Transverse colon (tissue), 4 donors: Measurements from ENCODE around the gene DLST. TPM values are rescaled to one million over a fixed set of nuclear protein-coding genes. Genes with fewer than 3 reads are reported as not detected.

Experiments
- DNase-seq: peaks from one replicate; pipeline ENCODE4 v3.0.0-alpha.2; 2019
- H3K27ac ChIP-seq, 4 donors: fragments of 200-600 bp; sonication (generic); 2 replicates each; pipeline ENCODE4 v1.5.1; 2016 to 2018; ENCODE audit warnings: inconsistent platforms in 4 of 4
- H3K27me3 ChIP-seq: fragments of 200-600 bp; sonication (generic); 2 replicates; pipeline ENCODE4 v1.5.1; 2017; ENCODE audit warnings: inconsistent platforms
- H3K36me3 ChIP-seq, 4 donors: fragments of 200-600 bp; sonication (generic); 2 replicates each; pipeline ENCODE4 v1.5.1; 2017 to 2019; ENCODE audit warnings: inconsistent platforms in 4 of 4
- H3K4me1 ChIP-seq, 4 donors: fragments of 200-600 bp; sonication (generic); 2 replicates each; pipeline ENCODE4 v1.5.1; 2017 to 2020; ENCODE audit warnings: inconsistent platforms in 4 of 4
- H3K4me3 ChIP-seq, 4 donors: fragments of 200-600 bp; sonication (generic); 1 replicate in 1 of 4; 2 replicates in 3 of 4; pipeline versions ENCODE4 v1.5.1 to v1.6.1; 2017 to 2019; ENCODE audit warnings: inconsistent platforms in 4 of 4
- H3K9me3 ChIP-seq, 2 donors: fragments of 200-600 bp; sonication (generic); 2 replicates each; pipeline ENCODE4 v1.5.1; 2017 to 2019; ENCODE audit warnings: inconsistent platforms in 2 of 2
- EP300 ChIP-seq: sonication (generic); formaldehyde crosslinking; IDR thresholded peaks from one replicate; pipeline ENCODE4 v1.6.1; 2017; ENCODE audit warnings: antibody characterized with exemption, low read depth
- POLR2A ChIP-seq: fragments of 450-650 bp; IDR thresholded peaks from one replicate; pipeline ENCODE4 v1.6.1; 2016; ENCODE audit warnings: antibody characterized with exemption, mild to moderate bottlenecking, moderate library complexity
- POLR2AphosphoS5 ChIP-seq, 3 donors: sonication (generic); formaldehyde crosslinking; IDR thresholded peaks; one replicate each; pipeline ENCODE4 v1.6.1; 2016; ENCODE audit warnings: antibody characterized with exemption in 3 of 3
- WGBS, 2 donors: methylation state at CpG; one replicate each; pipeline ENCODE4 v1.1.5; 2018; ENCODE audit warnings: low coverage in 1 of 2; 5-methylcytosine and 5-hydroxymethylcytosine counted together
- in situ Hi-C, 4 donors: fragments of 200-750 bp; cut with MboI; loops; one replicate each; pipeline versions ENCODE4 v1.15.0 to v1.15.1; 2017; ENCODE audit warnings: low sequenced_read_pairs in 3 of 4, low pct_ligation_motif_present in 1 of 4, low pct_unique_long_range_greater_than_20kb in 1 of 4
- intact Hi-C: fragments of 100-400 bp; cut with DNase I; formaldehyde crosslinking; loops from one replicate; pipeline ENCODE4 v1.15.1; 2023; ENCODE audit warnings: low total_unique reads
- total RNA-seq, 4 donors: library from RNA; depleted of rRNA; stranded (reverse); fragments of >200 nt; gene quantifications; one replicate each; pipeline ENCODE4 v1.1.0, GENCODE V29; 2016
- TF ChIP-seq, protein P1 (sequence below), 5 experiments: fragments of 200-600 bp in 3 of 5; fragments of 450-650 bp in 2 of 5; sonication (generic) in 3 of 5; IDR thresholded peaks; 1 replicate in 2 of 5; 2 replicates in 3 of 5; pipeline ENCODE4 v1.5.1; 2016 to 2017; ENCODE audit warnings: antibody characterized with exemption in 5 of 5, inconsistent platforms in 3 of 5, mild to moderate bottlenecking in 2 of 5, moderate library complexity in 1 of 5

The DLST gene
- total RNA-seq, 4 donors from 2014 or later, result 65.1 to 135 (median 103) TPM

DNA sequence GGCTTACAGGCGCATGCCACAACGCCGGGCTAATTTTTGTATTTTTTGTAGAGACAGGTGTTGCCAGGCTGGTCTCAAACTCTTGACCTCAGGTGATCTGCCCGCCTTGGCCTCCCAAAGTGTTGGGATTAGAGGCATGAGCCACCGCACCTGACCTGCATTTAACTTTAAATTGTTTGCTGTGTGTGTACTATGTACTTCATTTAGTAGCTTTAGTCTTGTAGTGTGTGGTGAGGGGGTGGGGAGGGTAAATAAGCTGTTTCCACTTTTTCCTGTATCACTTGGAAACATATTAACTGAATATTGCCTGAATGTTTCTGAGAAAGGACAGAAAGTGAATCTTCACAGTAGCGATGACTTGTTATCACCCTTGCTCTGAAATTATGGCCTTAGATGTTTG lies 8.5 kb downstream of the DLST start:
- no peaks in the 10 kb centered on the region for H3K9me3 ChIP-seq
- DNase-seq, result no peak
- no peak overlapping the region for H3K27ac ChIP-seq
- H3K36me3 ChIP-seq, result peaks cover 0 to 64% (median 26%) of the 10 kb centered on the region in 4 donors
- H3K4me1 ChIP-seq, result peaks cover 0 to 47% (median 27%) of the 10 kb centered on the region in 4 donors
- no peak overlapping the region for H3K4me3 ChIP-seq
- WGBS, 2 donors, result 98 to 100% methylated on average over 2 to 6 of the region's 6 CpGs
- TF ChIP-seq POLR2AphosphoS5 (IDR thresholded peaks at IDR 0.05), result no peak
- TF ChIP-seq POLR2A, result no peak
- TF ChIP-seq, protein P1, sequence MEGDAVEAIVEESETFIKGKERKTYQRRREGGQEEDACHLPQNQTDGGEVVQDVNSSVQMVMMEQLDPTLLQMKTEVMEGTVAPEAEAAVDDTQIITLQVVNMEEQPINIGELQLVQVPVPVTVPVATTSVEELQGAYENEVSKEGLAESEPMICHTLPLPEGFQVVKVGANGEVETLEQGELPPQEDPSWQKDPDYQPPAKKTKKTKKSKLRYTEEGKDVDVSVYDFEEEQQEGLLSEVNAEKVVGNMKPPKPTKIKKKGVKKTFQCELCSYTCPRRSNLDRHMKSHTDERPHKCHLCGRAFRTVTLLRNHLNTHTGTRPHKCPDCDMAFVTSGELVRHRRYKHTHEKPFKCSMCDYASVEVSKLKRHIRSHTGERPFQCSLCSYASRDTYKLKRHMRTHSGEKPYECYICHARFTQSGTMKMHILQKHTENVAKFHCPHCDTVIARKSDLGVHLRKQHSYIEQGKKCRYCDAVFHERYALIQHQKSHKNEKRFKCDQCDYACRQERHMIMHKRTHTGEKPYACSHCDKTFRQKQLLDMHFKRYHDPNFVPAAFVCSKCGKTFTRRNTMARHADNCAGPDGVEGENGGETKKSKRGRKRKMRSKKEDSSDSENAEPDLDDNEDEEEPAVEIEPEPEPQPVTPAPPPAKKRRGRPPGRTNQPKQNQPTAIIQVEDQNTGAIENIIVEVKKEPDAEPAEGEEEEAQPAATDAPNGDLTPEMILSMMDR (IDR thresholded peaks at IDR 0.05), result no peak
- no peak for TF ChIP-seq EP300
- in situ Hi-C loops (no loop called here), intact Hi-C loops (no loop called here)
- H3K27me3 ChIP-seq, result no peaks in the 10 kb centered on the region

DNA sequence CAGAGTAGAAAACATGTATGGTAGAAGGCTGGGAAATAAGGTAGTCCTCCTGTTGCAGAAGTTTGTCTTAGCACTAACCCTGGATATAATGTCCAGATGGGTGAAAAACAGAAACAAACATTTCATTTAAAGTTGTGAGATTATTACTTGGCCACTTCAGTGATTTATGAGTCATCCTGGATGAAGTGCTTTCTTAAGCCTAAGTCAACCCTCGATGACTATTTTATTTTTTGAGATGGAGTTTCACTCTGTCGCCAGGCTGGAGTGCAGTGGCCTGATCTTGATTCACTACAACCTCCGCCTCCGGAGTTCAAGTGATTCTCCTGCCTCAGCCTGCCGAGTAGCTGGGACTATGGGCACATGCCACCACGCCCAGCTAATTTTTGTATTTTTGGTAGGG lies 10.2 kb downstream of the DLST start:
- Histone ChIP-seq H3K27me3 (no peaks in the 10 kb centered on the region), H3K4me3 (no peak overlapping the region), H3K4me1 (peaks cover 0 to 32% (median 17%) of the 10 kb centered on the region in 4 donors), H3K9me3 (no peaks in the 10 kb centered on the region), H3K27ac (no peak overlapping the region), H3K36me3 (peaks cover 0 to 71% (median 34%) of the 10 kb centered on the region in 4 donors)
- no peak for TF ChIP-seq POLR2AphosphoS5 (IDR thresholded peaks at IDR 0.05)
- TF ChIP-seq POLR2A, result no peak
- TF ChIP-seq, protein P1 (IDR thresholded peaks at IDR 0.05), result no peak
- no peak for TF ChIP-seq EP300
- no peak for DNase-seq
- WGBS, 2 donors, result 81 to 90% methylated on average over 2 to 6 of the region's 6 CpGs
- intact Hi-C loops (no loop called here), in situ Hi-C loops (no loop called here)

DNA sequence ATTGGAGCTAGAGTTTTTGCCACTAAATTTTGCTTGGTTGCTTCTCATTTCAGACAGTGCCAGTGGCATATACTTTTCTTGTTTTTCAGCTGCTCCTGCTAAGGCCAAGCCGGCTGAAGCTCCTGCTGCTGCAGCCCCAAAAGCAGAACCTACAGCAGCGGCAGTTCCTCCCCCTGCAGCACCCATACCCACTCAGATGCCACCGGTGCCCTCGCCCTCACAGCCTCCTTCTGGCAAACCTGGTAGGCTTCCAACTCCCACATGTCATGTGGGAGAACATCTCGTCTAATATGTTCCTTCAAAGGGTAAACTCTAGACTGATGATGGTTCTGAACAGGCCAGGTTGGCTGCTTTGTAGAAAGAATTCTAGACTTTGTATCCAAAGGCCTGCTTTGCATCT lies 11.0 kb downstream of the DLST start:
- H3K27ac ChIP-seq, result no peak overlapping the region
- TF ChIP-seq, protein P1 (IDR thresholded peaks at IDR 0.05), result no peak
- TF ChIP-seq POLR2A (no peak), POLR2AphosphoS5 (IDR thresholded peaks at IDR 0.05) (no peak), EP300 (no peak)
- peaks cover 0 to 75% (median 38%) of the 10 kb centered on the region in 4 donors for H3K36me3 ChIP-seq
- DNase-seq, result no peak
- no peaks in the 10 kb centered on the region for H3K9me3 ChIP-seq
- 68 to 80% methylated on average over 1 to 5 of the region's 5 CpGs for WGBS, 2 donors
- H3K27me3 ChIP-seq, result no peaks in the 10 kb centered on the region
- H3K4me1 ChIP-seq, result peaks cover 0 to 23% (median 11%) of the 10 kb centered on the region in 4 donors
- in situ Hi-C loops, result no loop called here
- intact Hi-C loops, result no loop called here
- no peak overlapping the region for H3K4me3 ChIP-seq

DNA sequence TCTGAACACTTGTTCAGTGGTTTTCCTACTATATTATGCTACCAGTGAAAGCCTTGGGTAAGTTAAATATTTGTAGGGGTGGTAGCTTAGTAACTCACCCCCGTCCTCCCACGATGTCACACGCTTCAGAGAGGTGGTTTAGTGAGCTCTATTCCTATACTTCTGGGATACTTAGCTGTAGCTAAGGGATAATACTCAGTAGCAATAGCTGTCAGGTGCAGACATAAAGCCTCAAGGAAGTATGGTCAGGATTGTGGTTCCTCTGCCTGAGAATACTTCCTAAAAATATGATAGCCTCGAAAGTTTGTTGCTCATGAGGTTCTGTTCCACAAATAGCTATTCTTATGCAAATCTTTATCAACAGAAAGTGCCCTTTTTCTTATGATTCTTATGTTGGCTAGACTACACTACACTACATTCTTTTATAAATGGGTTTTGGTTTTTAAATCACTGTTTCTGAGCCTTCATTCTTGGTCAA lies 11.9 kb downstream of the DLST start:
- no peaks in the 10 kb centered on the region for H3K9me3 ChIP-seq
- WGBS, 2 donors, result 57 to 61% methylated on average over 1 to 4 of the region's 4 CpGs
- in situ Hi-C loops, result no loop called here
- peaks cover 2 to 84% (median 43%) of the 10 kb centered on the region in 4 donors for H3K36me3 ChIP-seq
- H3K27me3 ChIP-seq, result no peaks in the 10 kb centered on the region
- TF ChIP-seq EP300, result no peak
- TF ChIP-seq, protein P1 (IDR thresholded peaks at IDR 0.05), result no peak
- no peak for TF ChIP-seq POLR2AphosphoS5 (IDR thresholded peaks at IDR 0.05)
- TF ChIP-seq POLR2A, result no peak
- intact Hi-C loops, result no loop called here
- no peak for DNase-seq
- H3K27ac ChIP-seq, result no peak overlapping the region
- H3K4me3 ChIP-seq, result no peak overlapping the region
- H3K4me1 ChIP-seq, result peaks cover 0 to 14% (median 2%) of the 10 kb centered on the region in 4 donors
